Neural progenitor cell (in vitro differentiated cells): ENCODE measurements around the gene AFF3. TPM values are rescaled to one million over a fixed set of nuclear protein-coding genes. Genes with fewer than 3 reads are reported as not detected.

Experiments used
- DNase-seq: peaks from one replicate; pipeline ENCODE4 v3.0.0-alpha.2; 2016; ENCODE audit warnings: low spot score
- H2AFZ ChIP-seq: fragments of 200-600 bp; sonication (generic); replicated peaks from 2 replicates; pipeline ENCODE4 v1.6.1; 2016; ENCODE audit warnings: antibody characterized with exemption
- H3F3A ChIP-seq: fragments of 200-600 bp; sonication (generic); 2 replicates; pipeline ENCODE4 v1.6.1; 2016; ENCODE audit warnings: antibody characterized with exemption, low read depth
- H3K27ac ChIP-seq: fragments of 200-600 bp; sonication (generic); 2 replicates; pipeline ENCODE4 v1.5.1; 2016; ENCODE audit warnings: mild to moderate bottlenecking
- H3K27me3 ChIP-seq: fragments of 200-600 bp; sonication (generic); 2 replicates; pipeline ENCODE4 v1.6.1; 2016; ENCODE audit warnings: mild to moderate bottlenecking, moderate library complexity
- H3K36me3 ChIP-seq: fragments of 200-600 bp; sonication (generic); 2 replicates; pipeline ENCODE4 v1.5.1; 2016
- H3K4me1 ChIP-seq: fragments of 200-600 bp; sonication (generic); 2 replicates; pipeline ENCODE4 v1.6.1; 2016; ENCODE audit warnings: mixed run types
- H3K4me2 ChIP-seq: fragments of 200-600 bp; sonication (generic); 2 replicates; pipeline ENCODE4 v1.6.1; 2016
- H3K4me3 ChIP-seq: fragments of 200-600 bp; sonication (generic); 2 replicates; pipeline ENCODE4 v1.5.1; 2016
- H3K79me2 ChIP-seq: fragments of 200-600 bp; sonication (generic); 2 replicates; pipeline ENCODE4 v1.6.1; 2016; ENCODE audit warnings: low read depth
- H3K9ac ChIP-seq: fragments of 200-600 bp; sonication (generic); 2 replicates; pipeline ENCODE4 v1.6.1; 2016
- H3K9me3 ChIP-seq: fragments of 200-600 bp; sonication (generic); 2 replicates; pipeline ENCODE4 v1.5.1; 2016; ENCODE audit warnings: low read depth
- H4K20me1 ChIP-seq: fragments of 200-600 bp; sonication (generic); 2 replicates; pipeline ENCODE4 v1.6.1; 2016; ENCODE audit warnings: low read depth
- H3K27ac Mint-ChIP-seq: 3 replicates; pipeline ENCODE4 v1.8.0; 2021; ENCODE audit warnings: mixed read lengths
- H3K27me3 Mint-ChIP-seq: 2 replicates; pipeline ENCODE4 v1.8.0; 2022; ENCODE audit warnings: low read depth, mild to moderate bottlenecking, inconsistent platforms, moderate library complexity, mixed read lengths; ENCODE audit not compliant: insufficient read depth
- H3K36me3 Mint-ChIP-seq: 3 replicates; pipeline ENCODE4 v1.8.0; 2021; ENCODE audit warnings: mixed read lengths
- H3K4me1 Mint-ChIP-seq: 3 replicates; pipeline ENCODE4 v1.8.0; 2021; ENCODE audit warnings: mixed read lengths
- H3K4me3 Mint-ChIP-seq: 3 replicates; pipeline ENCODE4 v1.8.0; 2021; ENCODE audit warnings: mild to moderate bottlenecking, moderate library complexity, mixed read lengths
- H3K9me3 Mint-ChIP-seq: 3 replicates; pipeline ENCODE4 v1.8.0; 2020; ENCODE audit warnings: mixed read lengths
- EZH2 ChIP-seq: fragments of 200-600 bp; sonication (generic); IDR thresholded peaks from 2 replicates; pipeline ENCODE4 v1.6.1; 2017; ENCODE audit warnings: antibody characterized with exemption, mild to moderate bottlenecking, moderate library complexity
- EZH2phosphoT487 ChIP-seq: fragments of 200-600 bp; sonication (generic); IDR thresholded peaks from 2 replicates; pipeline ENCODE4 v1.6.1; 2017; ENCODE audit warnings: antibody characterized with exemption
- total RNA-seq: library from RNA; depleted of rRNA; stranded (reverse); fragments of >200 nt; gene quantifications from 2 replicates; pipeline ENCODE4 v1.2.3, GENCODE V29; 2015; ENCODE audit warnings: low replicate concordance
- TF ChIP-seq, protein P1 (sequence below): fragments of 200-600 bp; sonication (generic); IDR thresholded peaks from 2 replicates; pipeline ENCODE4 v1.5.1; 2017; ENCODE audit warnings: antibody characterized with exemption, mild to moderate bottlenecking

Gene AFF3
- total RNA-seq, 1 donor from 2014 or later: 0.26 TPM

- peaks cover 12% of the 10 kb centered on the region for H3K27me3 Mint-ChIP-seq
- DNase-seq: peak; percentile 73
Observed at GRCh38 chr2:100182494-100183361, 40.3 kb upstream of the AFF3 start.

GRCh38 chr2:100180503-100180902 lies 38.1 kb upstream of the AFF3 start:
- H3K9ac ChIP-seq: no peak overlapping the region
- Mint-ChIP-seq H3K27ac (peak overlapping the region; percentile 4), H3K9me3 (no peaks in the 10 kb centered on the region), H3K27me3 (peaks cover 15% of the 10 kb centered on the region), H3K36me3 (no peaks in the 10 kb centered on the region), H3K4me1 (peaks cover 23% of the 10 kb centered on the region), H3K4me3 (no peak overlapping the region)
- H3K4me3 ChIP-seq: no peak overlapping the region
- H2AFZ ChIP-seq: no peak overlapping the region
- TF ChIP-seq, protein P1, sequence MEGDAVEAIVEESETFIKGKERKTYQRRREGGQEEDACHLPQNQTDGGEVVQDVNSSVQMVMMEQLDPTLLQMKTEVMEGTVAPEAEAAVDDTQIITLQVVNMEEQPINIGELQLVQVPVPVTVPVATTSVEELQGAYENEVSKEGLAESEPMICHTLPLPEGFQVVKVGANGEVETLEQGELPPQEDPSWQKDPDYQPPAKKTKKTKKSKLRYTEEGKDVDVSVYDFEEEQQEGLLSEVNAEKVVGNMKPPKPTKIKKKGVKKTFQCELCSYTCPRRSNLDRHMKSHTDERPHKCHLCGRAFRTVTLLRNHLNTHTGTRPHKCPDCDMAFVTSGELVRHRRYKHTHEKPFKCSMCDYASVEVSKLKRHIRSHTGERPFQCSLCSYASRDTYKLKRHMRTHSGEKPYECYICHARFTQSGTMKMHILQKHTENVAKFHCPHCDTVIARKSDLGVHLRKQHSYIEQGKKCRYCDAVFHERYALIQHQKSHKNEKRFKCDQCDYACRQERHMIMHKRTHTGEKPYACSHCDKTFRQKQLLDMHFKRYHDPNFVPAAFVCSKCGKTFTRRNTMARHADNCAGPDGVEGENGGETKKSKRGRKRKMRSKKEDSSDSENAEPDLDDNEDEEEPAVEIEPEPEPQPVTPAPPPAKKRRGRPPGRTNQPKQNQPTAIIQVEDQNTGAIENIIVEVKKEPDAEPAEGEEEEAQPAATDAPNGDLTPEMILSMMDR: no peak
- TF ChIP-seq EZH2phosphoT487 (no peak), EZH2 (no peak)
- peaks cover 21% of the 10 kb centered on the region for H3K4me1 ChIP-seq
- DNase-seq: no peak
- peaks cover 16% of the 10 kb centered on the region for H4K20me1 ChIP-seq
- H3K79me2 ChIP-seq: no peaks in the 10 kb centered on the region
- H3K36me3 ChIP-seq: no peaks in the 10 kb centered on the region
- peaks cover 50% of the 10 kb centered on the region for H3K27me3 ChIP-seq
- H3K4me2 ChIP-seq: no peak overlapping the region
- no peaks in the 10 kb centered on the region for H3K9me3 ChIP-seq
- peaks cover 26% of the 10 kb centered on the region for H3F3A ChIP-seq
- no peak overlapping the region for H3K27ac ChIP-seq

More at GRCh38 chr2:100182494-100183361, 40.3 kb upstream of the AFF3 start:
- Mint-ChIP-seq H3K27ac (peak overlapping the region; percentile 2), H3K4me1 (peaks cover 25% of the 10 kb centered on the region), H3K4me3 (peak overlapping the region; percentile 7), H3K36me3 (no peaks in the 10 kb centered on the region), H3K9me3 (no peaks in the 10 kb centered on the region)
- Histone ChIP-seq H4K20me1 (peaks cover 16% of the 10 kb centered on the region), H3K4me1 (peaks cover 21% of the 10 kb centered on the region), H3K9ac (no peak overlapping the region), H3F3A (peaks cover 26% of the 10 kb centered on the region), H3K27ac (no peak overlapping the region), H3K27me3 (peaks cover 68% of the 10 kb centered on the region), H3K4me2 (peak overlapping the region; percentile 70), H3K4me3 (peak overlapping the region; percentile 15), H3K9me3 (no peaks in the 10 kb centered on the region), H3K36me3 (no peaks in the 10 kb centered on the region), H3K79me2 (no peaks in the 10 kb centered on the region), H2AFZ (no peak overlapping the region)
- no peak for TF ChIP-seq EZH2
- TF ChIP-seq, protein P1: no peak
- TF ChIP-seq EZH2phosphoT487: peak; percentile 9

DNA sequence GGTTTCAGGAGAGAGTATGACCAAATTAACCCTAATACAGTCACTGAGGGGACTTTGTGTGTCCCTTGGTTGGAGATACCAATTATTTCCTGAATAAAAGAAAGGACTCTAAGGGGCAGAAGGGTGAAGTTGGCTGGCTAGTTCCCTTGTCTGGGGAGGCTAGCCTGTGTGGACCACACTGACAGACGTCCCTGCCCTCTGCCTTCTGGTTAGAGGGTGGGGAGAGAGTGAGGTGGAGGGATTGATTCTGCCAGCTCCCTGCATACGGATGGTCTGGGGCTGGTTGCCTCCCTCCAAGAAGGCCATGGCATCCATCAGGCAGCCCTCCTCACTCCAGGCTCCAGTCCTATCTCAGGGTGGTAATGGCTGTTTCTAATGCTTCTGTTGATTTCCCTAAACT lies 37.4 kb upstream of the AFF3 start:
- Histone ChIP-seq H3K9ac (no peak overlapping the region), H3K9me3 (no peaks in the 10 kb centered on the region), H4K20me1 (peaks cover 16% of the 10 kb centered on the region), H3K4me1 (peaks cover 21% of the 10 kb centered on the region), H3K36me3 (no peaks in the 10 kb centered on the region), H3K27me3 (peaks cover 43% of the 10 kb centered on the region), H3K27ac (no peak overlapping the region), H2AFZ (no peak overlapping the region), H3K4me2 (no peak overlapping the region), H3K79me2 (no peaks in the 10 kb centered on the region), H3F3A (peaks cover 26% of the 10 kb centered on the region), H3K4me3 (no peak overlapping the region)
- no peak overlapping the region for H3K4me3 Mint-ChIP-seq
- TF ChIP-seq, protein P1: no peak
- TF ChIP-seq EZH2 (no peak), EZH2phosphoT487 (no peak)
- no peak for DNase-seq
- H3K4me1 Mint-ChIP-seq: peaks cover 23% of the 10 kb centered on the region
- H3K36me3 Mint-ChIP-seq: no peaks in the 10 kb centered on the region
- no peaks in the 10 kb centered on the region for H3K9me3 Mint-ChIP-seq
- H3K27me3 Mint-ChIP-seq: peaks cover 15% of the 10 kb centered on the region
- H3K27ac Mint-ChIP-seq: no peak overlapping the region
